ENCODE results near the gene NTM. TPM values are rescaled to one million over a fixed set of nuclear protein-coding genes. Genes with fewer than 3 reads are reported as not detected.

The NTM gene
- total and polyA plus RNA-seq, 2 donors (not counting 3 experiments of a cell fraction or from before 2014, with no cell fraction given) = 1.00 to 1.1 TPM

DNA sequence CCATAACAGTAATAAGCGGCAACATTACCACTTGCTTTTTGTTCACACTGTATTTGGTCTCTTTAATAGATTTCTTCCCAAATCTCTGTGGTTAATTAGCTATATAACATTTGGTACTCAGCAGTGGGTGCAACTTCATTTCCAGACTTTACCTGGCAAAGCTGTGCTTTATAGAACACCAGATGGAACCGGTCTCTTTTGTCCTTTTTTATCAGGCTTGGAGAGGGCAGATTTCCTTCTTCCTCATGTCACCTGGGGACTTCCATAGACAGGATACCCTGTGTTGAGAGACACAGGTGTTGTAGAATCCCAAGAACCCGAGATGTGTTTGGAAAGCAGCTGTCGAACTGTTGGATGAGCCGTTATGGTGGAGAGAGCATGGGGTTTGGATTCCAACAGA, 393.7 kb downstream of the NTM start:
- no peak overlapping the region for H2AFZ ChIP-seq (ENCODE audit: low read depth, low read length)
- H3K4me1 ChIP-seq (ENCODE audit: control insufficient read depth, extremely low read depth, insufficient read depth, low read length) = peaks cover 9% of the 10 kb centered on the region
- no peak overlapping the region for H3K4me3 ChIP-seq (replicated peaks in 1 of 3; ENCODE audit: insufficient read depth in 1 of 3, low read depth in 1 of 3, low read length in 3 of 3)
- CTCF ChIA-PET = interaction anchor here (1.0 to 3.4 kb wide), 3 partner anchors 8 to 147 kb away, joined by 3 to 17 read pairs (median 3); no protein-coding TSS in a partner anchor
- no peak overlapping the region for H3K4me2 ChIP-seq (ENCODE audit: insufficient read depth, low read length)
- TF ChIP-seq, protein P1, sequence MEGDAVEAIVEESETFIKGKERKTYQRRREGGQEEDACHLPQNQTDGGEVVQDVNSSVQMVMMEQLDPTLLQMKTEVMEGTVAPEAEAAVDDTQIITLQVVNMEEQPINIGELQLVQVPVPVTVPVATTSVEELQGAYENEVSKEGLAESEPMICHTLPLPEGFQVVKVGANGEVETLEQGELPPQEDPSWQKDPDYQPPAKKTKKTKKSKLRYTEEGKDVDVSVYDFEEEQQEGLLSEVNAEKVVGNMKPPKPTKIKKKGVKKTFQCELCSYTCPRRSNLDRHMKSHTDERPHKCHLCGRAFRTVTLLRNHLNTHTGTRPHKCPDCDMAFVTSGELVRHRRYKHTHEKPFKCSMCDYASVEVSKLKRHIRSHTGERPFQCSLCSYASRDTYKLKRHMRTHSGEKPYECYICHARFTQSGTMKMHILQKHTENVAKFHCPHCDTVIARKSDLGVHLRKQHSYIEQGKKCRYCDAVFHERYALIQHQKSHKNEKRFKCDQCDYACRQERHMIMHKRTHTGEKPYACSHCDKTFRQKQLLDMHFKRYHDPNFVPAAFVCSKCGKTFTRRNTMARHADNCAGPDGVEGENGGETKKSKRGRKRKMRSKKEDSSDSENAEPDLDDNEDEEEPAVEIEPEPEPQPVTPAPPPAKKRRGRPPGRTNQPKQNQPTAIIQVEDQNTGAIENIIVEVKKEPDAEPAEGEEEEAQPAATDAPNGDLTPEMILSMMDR (IDR thresholded peaks at IDR 0.05; ENCODE audit: extremely low read depth in 1 of 2, insufficient read depth in 1 of 2, low read depth in 1 of 2, low read length in 2 of 2) = no peak
- TF ChIP-seq JUN (IDR thresholded peaks at IDR 0.05; ENCODE audit: borderline replicate concordance, insufficient read depth, insufficient read length, low read depth) (no peak), POLR2AphosphoS5 (IDR thresholded peaks at IDR 0.05; ENCODE audit: insufficient read depth, low read depth, low read length) (no peak), MYC (IDR thresholded peaks at IDR 0.05; ENCODE audit: low read depth, low read length) (no peak), POLR2A (IDR thresholded peaks at IDR 0.05; ENCODE audit: low read depth, low read length) (no peak), EZH2 (IDR thresholded peaks at IDR 0.05; ENCODE audit: borderline replicate concordance, low read depth, low read length, severe bottlenecking) (no peak)
- no peaks in the 10 kb centered on the region for H3K36me3 ChIP-seq (ENCODE audit: control insufficient read depth in 2 of 2, extremely low read depth in 1 of 2, insufficient read depth in 2 of 2, low read length in 2 of 2)
- intact Hi-C loops (cut with micrococcal nuclease) (no loop called here), dilution Hi-C loops (cut with MboI; ENCODE audit: extremely low pct_ligation_motif_present, low sequenced_read_pairs) (no loop called here)
- POLR2A ChIA-PET = no interaction called here
- FAIRE-seq = no peak
- no peak overlapping the region for H3K27ac ChIP-seq (ENCODE audit: insufficient read depth, low read depth, low read length)
- H4K20me1 ChIP-seq (replicated peaks; ENCODE audit: control insufficient read depth, extremely low read depth, insufficient read depth, low read length) = no peaks in the 10 kb centered on the region
- H3K9ac ChIP-seq (replicated peaks; ENCODE audit: extremely low read depth, insufficient read depth, low read length) = no peak overlapping the region
- no peaks in the 10 kb centered on the region for H3K27me3 ChIP-seq (ENCODE audit: control insufficient read depth in 2 of 2, insufficient read depth in 2 of 2, low read length in 2 of 2)
- no TSS peak for BruUV-seq (replicated peaks)
- no peak for DNase-seq (ENCODE audit: low read depth, low spot score)
- no peaks in the 10 kb centered on the region for H3K79me2 ChIP-seq (ENCODE audit: control insufficient read depth, insufficient read depth, low read length)
- no peaks in the 10 kb centered on the region for H3K9me3 ChIP-seq (replicated peaks; ENCODE audit: control insufficient read depth, insufficient read depth, low read length)
- no peaks in the 10 kb centered on the region for H3K9me1 ChIP-seq (replicated peaks; ENCODE audit: control insufficient read depth, extremely low read depth, insufficient read depth, low read length)

DNA sequence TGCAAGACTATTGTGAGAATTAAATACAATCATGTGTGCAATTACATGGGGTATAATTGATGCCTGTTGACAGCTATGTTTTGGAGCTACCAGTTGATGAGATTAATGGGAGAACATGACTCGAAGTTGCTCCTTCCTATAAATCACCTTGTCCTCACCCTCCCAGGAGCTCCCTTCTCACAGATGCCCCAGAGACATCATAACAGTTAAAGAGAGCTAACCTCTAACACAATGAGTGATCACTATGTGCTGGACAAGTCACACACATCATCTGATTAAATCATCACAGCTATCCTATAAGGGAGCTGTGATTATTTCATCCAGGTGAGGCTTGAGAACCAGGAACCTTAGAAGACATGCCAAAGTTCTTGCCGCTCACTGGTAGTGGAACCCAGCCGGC, 394.2 kb downstream of the NTM start:
- intact Hi-C loops (cut with micrococcal nuclease) = no loop called here
- H3K4me1 ChIP-seq (ENCODE audit: control insufficient read depth, extremely low read depth, insufficient read depth, low read length) = peaks cover 9% of the 10 kb centered on the region
- BruUV-seq (replicated peaks) = no TSS peak
- no peak overlapping the region for H3K9ac ChIP-seq (replicated peaks; ENCODE audit: extremely low read depth, insufficient read depth, low read length)
- H2AFZ ChIP-seq (ENCODE audit: low read depth, low read length) = no peak overlapping the region
- no peaks in the 10 kb centered on the region for H3K9me3 ChIP-seq (replicated peaks; ENCODE audit: control insufficient read depth, insufficient read depth, low read length)
- no peaks in the 10 kb centered on the region for H3K36me3 ChIP-seq (ENCODE audit: control insufficient read depth in 2 of 2, extremely low read depth in 1 of 2, insufficient read depth in 2 of 2, low read length in 2 of 2)
- FAIRE-seq (no peak), DNase-seq (ENCODE audit: low read depth, low spot score) (no peak)
- TF ChIP-seq EZH2 (IDR thresholded peaks at IDR 0.05; ENCODE audit: borderline replicate concordance, low read depth, low read length, severe bottlenecking) (no peak), MYC (IDR thresholded peaks at IDR 0.05; ENCODE audit: low read depth, low read length) (no peak), FOS (IDR thresholded peaks at IDR 0.05; ENCODE audit: borderline replicate concordance, insufficient read depth, low read length) (no peak), GATA2 (IDR thresholded peaks at IDR 0.05; ENCODE audit: insufficient read depth, insufficient read length, low read depth, low read length) (no peak), JUN (IDR thresholded peaks at IDR 0.05; ENCODE audit: borderline replicate concordance, insufficient read depth, insufficient read length, low read depth) (no peak), POLR2A (IDR thresholded peaks at IDR 0.05; ENCODE audit: low read depth, low read length) (no peak), POLR2AphosphoS5 (IDR thresholded peaks at IDR 0.05; ENCODE audit: insufficient read depth, low read depth, low read length) (no peak)
- TF ChIP-seq, protein P1 (IDR thresholded peaks at IDR 0.05; ENCODE audit: extremely low read depth in 1 of 2, insufficient read depth in 1 of 2, low read depth in 1 of 2, low read length in 2 of 2) = no peak
- TF ChIP-seq, protein P2, sequence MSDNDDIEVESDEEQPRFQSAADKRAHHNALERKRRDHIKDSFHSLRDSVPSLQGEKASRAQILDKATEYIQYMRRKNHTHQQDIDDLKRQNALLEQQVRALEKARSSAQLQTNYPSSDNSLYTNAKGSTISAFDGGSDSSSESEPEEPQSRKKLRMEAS (IDR thresholded peaks at IDR 0.05; ENCODE audit: insufficient read depth, insufficient read length) = no peak
- ChIA-PET POLR2A (no interaction called here), CTCF (interaction anchor here (1.0 to 3.4 kb wide), 3 partner anchors 9 to 146 kb away, joined by 3 to 17 read pairs (median 3); no protein-coding TSS in a partner anchor)
- no peaks in the 10 kb centered on the region for H3K79me2 ChIP-seq (ENCODE audit: control insufficient read depth, insufficient read depth, low read length)
- no peaks in the 10 kb centered on the region for H4K20me1 ChIP-seq (replicated peaks; ENCODE audit: control insufficient read depth, extremely low read depth, insufficient read depth, low read length)
- dilution Hi-C loops (cut with MboI; ENCODE audit: extremely low pct_ligation_motif_present, low sequenced_read_pairs) = no loop called here
- H3K9me1 ChIP-seq (replicated peaks; ENCODE audit: control insufficient read depth, extremely low read depth, insufficient read depth, low read length) = no peaks in the 10 kb centered on the region
- H3K4me3 ChIP-seq (replicated peaks in 1 of 3; ENCODE audit: insufficient read depth in 1 of 3, low read depth in 1 of 3, low read length in 3 of 3) = no peak overlapping the region
- H3K27ac ChIP-seq (ENCODE audit: insufficient read depth, low read depth, low read length) = no peak overlapping the region
- H3K4me2 ChIP-seq (ENCODE audit: insufficient read depth, low read length) = no peak overlapping the region
- H3K27me3 ChIP-seq (ENCODE audit: control insufficient read depth in 2 of 2, insufficient read depth in 2 of 2, low read length in 2 of 2) = no peaks in the 10 kb centered on the region

Measured in endothelial cell of umbilical vein (primary cell).